Stimulated activated CD4-positive, alpha-beta T cell treated with anti-CD3 and anti-CD28 coated beads, Interleukin-15, amount 100 ng/mL, for 1 hour (primary cell): ENCODE data around the gene RAB11FIP5.
"Not testable (repeated sequence)": the region's sequence is repeated elsewhere in the genome, so short reads cannot be mapped to it uniquely, and the experiment has no call there.

Experiments
- DNase-seq, 2 donors: peaks; one replicate each; pipeline ENCODE4 v3.0.0-alpha.2; 2020; ENCODE audit warnings: low read depth in 1 of 2, low spot score in 1 of 2

Gene RAB11FIP5

GRCh38 chr2:73110168-73111072, 2.3 kb downstream of the RAB11FIP5 start:
- no peak for DNase-seq

- no peak for DNase-seq
These were observed 3.1 kb downstream of the RAB11FIP5 start for GRCh38 chr2:73109431-73110167.

GRCh38 chr2:73107211-73107926, 5.4 kb downstream of the RAB11FIP5 start:
- DNase-seq, result no peak

GRCh38 chr2:73106791-73107190, 6.0 kb downstream of the RAB11FIP5 start:
- no peak for DNase-seq

- DNase-seq, result no peak
These were observed 7.2 kb downstream of the RAB11FIP5 start for GRCh38 chr2:73105511-73105971.

- no peak for DNase-seq
These were observed 7.8 kb downstream of the RAB11FIP5 start for GRCh38 chr2:73104933-73105332.

- no peak for DNase-seq
These were observed 9.7 kb downstream of the RAB11FIP5 start for GRCh38 chr2:73103018-73103542.

- no peak for DNase-seq
These were observed 11.0 kb downstream of the RAB11FIP5 start for GRCh38 chr2:73101626-73102256.

GRCh38 chr2:73100956-73101355, 11.8 kb downstream of the RAB11FIP5 start:
- no peak for DNase-seq

- DNase-seq, result no peak
These were observed 13.3 kb downstream of the RAB11FIP5 start for GRCh38 chr2:73099486-73099885.

GRCh38 chr2:73095910-73096309, 16.8 kb downstream of the RAB11FIP5 start:
- no peak for DNase-seq

GRCh38 chr2:73093601-73094218, 19.0 kb downstream of the RAB11FIP5 start:
- not testable (repeated sequence) for DNase-seq

- DNase-seq, result no peak
These were observed 20.5 kb downstream of the RAB11FIP5 start for GRCh38 chr2:73092146-73092783.

- DNase-seq, result no peak
These were observed 21.1 kb downstream of the RAB11FIP5 start for GRCh38 chr2:73091696-73092095.

- no peak for DNase-seq
These were observed 21.6 kb downstream of the RAB11FIP5 start for GRCh38 chr2:73091164-73091563.

GRCh38 chr2:73089270-73090030, 23.3 kb downstream of the RAB11FIP5 start:
- no peak for DNase-seq

- no peak for DNase-seq
These were observed 24.0 kb downstream of the RAB11FIP5 start for GRCh38 chr2:73088703-73089102.

- DNase-seq, result no peak
These were observed 24.5 kb downstream of the RAB11FIP5 start for GRCh38 chr2:73088211-73088610.

GRCh38 chr2:73087311-73087710, 25.4 kb downstream of the RAB11FIP5 start:
- no peak for DNase-seq
